CD4-positive, alpha-beta T cell treated with Interleukin-15 for 1 hour (primary cell): Measurements from ENCODE around the gene ELOVL3.

Experiments used
- DNase-seq: peaks from one replicate; pipeline ENCODE4 v3.0.0-alpha.2; 2020

ELOVL3 gene

GRCh38 chr10:102255404-102255803 lies 29.3 kb downstream of the ELOVL3 start:
- DNase-seq: no peak

GRCh38 chr10:102261196-102261595 lies 35.1 kb downstream of the ELOVL3 start:
- DNase-seq: no peak

- DNase-seq: no peak
Observed at GRCh38 chr10:102261842-102262241, 35.7 kb downstream of the ELOVL3 start.

GRCh38 chr10:102262744-102263370 lies 36.8 kb downstream of the ELOVL3 start:
- no peak for DNase-seq

GRCh38 chr10:102264371-102264770 lies 38.3 kb downstream of the ELOVL3 start:
- no peak for DNase-seq

- DNase-seq: no peak
Observed at GRCh38 chr10:102266670-102267069, 40.6 kb downstream of the ELOVL3 start.

GRCh38 chr10:102267748-102268147 lies 41.6 kb downstream of the ELOVL3 start:
- DNase-seq: no peak

- DNase-seq: no peak
Observed at GRCh38 chr10:102268375-102268888, 42.3 kb downstream of the ELOVL3 start.

- no peak for DNase-seq
Observed at GRCh38 chr10:102269017-102269416, 42.9 kb downstream of the ELOVL3 start.

- DNase-seq: no peak
Observed at GRCh38 chr10:102274062-102274461, 48.0 kb downstream of the ELOVL3 start.

GRCh38 chr10:102275343-102275742 lies 49.2 kb downstream of the ELOVL3 start:
- DNase-seq: no peak

GRCh38 chr10:102279104-102279503 lies 53.0 kb downstream of the ELOVL3 start:
- DNase-seq: no peak
